Stimulated activated memory B cell treated with anti-CD40 and anti-IgM and Interleukin-4, amounts not matched to agents 10 μg/mL and 1 μg/mL and 100 μg/mL, for 72 hours (primary cell): ENCODE data around the gene STX1B.
"Not testable (repeated sequence)": the region's sequence is repeated elsewhere in the genome, so short reads cannot be mapped to it uniquely, and the experiment has no call there.

Experiments
- ATAC-seq: fragments of 150-1000 bp; cut with Tn5 transposase; 2 replicates; pipeline ENCODE4 v1.10.0; 2021
- H3K27ac Mint-ChIP-seq: one replicate; pipeline ENCODE4 v1.8.0; 2022; ENCODE audit warnings: mild to moderate bottlenecking, mixed read lengths
- H3K27me3 Mint-ChIP-seq: one replicate; pipeline ENCODE4 v1.8.0; 2022; ENCODE audit warnings: mixed read lengths
- H3K36me3 Mint-ChIP-seq: one replicate; pipeline ENCODE4 v1.8.0; 2022; ENCODE audit warnings: mixed read lengths
- H3K4me1 Mint-ChIP-seq: one replicate; pipeline ENCODE4 v1.8.0; 2022; ENCODE audit warnings: mixed read lengths
- H3K4me3 Mint-ChIP-seq: one replicate; pipeline ENCODE4 v1.8.0; 2022; ENCODE audit warnings: mild to moderate bottlenecking, moderate library complexity, mixed read lengths
- H3K9me3 Mint-ChIP-seq: one replicate; pipeline ENCODE4 v1.8.0; 2022; ENCODE audit warnings: mixed read lengths

Gene STX1B

DNA sequence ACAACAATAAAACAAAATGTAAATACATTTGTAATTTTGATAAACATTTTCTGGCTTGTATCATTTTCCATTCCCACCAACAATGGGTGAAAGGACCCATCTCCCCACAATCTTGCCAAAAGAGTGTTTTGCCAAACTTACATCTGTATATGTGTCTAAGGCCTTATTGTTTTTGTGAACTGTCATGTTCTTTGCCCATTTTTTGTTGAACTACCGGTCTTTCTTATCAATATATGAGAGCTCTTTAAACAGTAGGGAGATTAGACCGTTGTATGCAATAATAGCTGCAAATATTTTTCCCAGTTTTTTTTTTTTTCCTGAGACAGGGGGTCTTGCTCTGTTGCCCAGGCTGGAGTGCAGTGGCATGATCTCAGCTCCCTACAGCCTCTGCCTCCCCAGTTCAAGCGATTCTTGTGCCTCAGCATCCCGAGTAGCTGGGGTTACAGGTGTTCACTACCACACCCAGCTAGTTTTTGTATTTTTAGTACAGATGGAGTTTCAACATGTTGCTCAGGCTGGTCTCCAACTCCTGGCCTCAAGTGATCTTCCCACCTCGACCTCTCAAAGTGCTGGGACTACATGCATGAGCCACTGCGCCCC lies 13.3 kb upstream of the STX1B start:
- no peaks in the 10 kb centered on the region for H3K27me3 Mint-ChIP-seq
- no peak overlapping the region for H3K4me3 Mint-ChIP-seq
- H3K36me3 Mint-ChIP-seq: no peaks in the 10 kb centered on the region
- H3K4me1 Mint-ChIP-seq: no peaks in the 10 kb centered on the region
- H3K9me3 Mint-ChIP-seq: no peaks in the 10 kb centered on the region
- no peak for ATAC-seq
- H3K27ac Mint-ChIP-seq: no peak overlapping the region

DNA sequence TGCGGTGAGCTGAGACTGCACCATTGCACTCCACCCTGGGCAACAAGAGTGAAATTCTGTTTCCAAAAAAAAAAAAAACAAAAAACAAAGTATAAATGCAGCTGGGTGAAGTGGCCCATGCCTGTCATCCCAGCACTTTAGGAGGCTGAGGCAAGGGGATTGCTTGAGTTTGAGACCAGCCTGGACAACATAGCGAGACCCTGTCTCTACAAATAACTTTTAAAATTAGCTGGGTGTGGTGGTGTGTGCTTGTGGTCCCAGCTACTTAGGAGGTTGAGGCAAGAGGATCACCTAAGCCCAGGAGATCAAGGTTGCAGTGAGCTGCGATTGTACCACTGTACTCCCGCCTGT lies 12.8 kb upstream of the STX1B start:
- Mint-ChIP-seq H3K36me3 (no peaks in the 10 kb centered on the region), H3K4me3 (no peak overlapping the region), H3K4me1 (no peaks in the 10 kb centered on the region), H3K27me3 (no peaks in the 10 kb centered on the region), H3K27ac (no peak overlapping the region), H3K9me3 (no peaks in the 10 kb centered on the region)
- ATAC-seq: no peak

DNA sequence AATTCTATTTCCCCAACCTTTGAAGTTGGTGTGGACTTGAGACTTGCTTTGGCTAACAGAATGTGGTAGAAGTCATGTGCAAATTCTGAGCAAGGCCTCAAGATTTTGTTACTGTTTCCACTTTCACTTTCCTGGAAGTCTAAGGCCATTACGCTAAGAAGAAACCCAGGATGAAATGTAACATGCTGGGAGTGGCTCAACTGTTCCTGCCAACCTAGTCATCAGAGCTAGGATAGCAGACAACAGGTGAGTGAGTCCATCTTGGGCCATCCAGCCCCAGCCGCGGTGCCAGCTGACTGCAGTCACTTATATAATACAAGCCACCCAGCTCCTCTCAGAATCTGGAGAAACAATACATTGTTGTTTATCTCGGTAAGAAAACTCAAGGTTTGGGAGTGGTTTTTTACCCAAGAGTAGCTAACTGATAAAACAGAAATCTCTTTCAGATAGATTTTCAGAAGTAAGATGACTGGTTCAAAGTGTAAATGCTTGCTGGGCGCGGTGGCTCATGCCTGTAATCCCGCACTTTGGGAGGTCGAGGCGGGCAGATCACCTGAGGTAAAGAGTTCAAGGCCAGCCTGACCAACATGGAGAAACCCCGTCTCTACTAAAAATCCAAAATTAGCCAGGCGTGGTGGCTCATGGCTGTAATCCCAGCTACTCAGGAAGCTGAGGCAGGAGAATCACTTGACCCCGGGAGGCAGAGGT lies 12.3 kb upstream of the STX1B start:
- Mint-ChIP-seq H3K4me3 (no peak overlapping the region), H3K27me3 (no peaks in the 10 kb centered on the region), H3K9me3 (no peaks in the 10 kb centered on the region), H3K27ac (no peak overlapping the region), H3K36me3 (no peaks in the 10 kb centered on the region), H3K4me1 (no peaks in the 10 kb centered on the region)
- no peak for ATAC-seq

DNA sequence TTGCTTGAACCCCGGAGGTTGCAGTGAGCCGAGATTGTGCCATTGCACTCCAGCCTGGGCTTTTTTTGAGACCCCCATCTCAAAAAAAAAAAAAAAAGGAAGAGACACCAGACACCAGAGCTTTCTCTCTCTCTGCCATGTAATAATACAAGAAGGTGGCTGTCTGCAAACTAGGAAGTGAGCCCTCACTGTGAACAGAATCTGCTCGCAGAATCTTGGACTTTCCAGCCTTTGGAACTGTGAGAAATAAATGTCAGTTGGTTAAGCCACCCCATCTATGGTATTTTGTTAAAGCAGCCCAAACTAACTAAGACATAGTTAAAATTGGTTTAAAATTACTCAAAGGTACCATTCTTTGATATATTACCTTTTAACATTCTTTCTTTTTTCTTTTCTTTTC lies 10.1 kb upstream of the STX1B start:
- Mint-ChIP-seq H3K36me3 (no peaks in the 10 kb centered on the region), H3K4me1 (no peaks in the 10 kb centered on the region)
- no peak for ATAC-seq

DNA sequence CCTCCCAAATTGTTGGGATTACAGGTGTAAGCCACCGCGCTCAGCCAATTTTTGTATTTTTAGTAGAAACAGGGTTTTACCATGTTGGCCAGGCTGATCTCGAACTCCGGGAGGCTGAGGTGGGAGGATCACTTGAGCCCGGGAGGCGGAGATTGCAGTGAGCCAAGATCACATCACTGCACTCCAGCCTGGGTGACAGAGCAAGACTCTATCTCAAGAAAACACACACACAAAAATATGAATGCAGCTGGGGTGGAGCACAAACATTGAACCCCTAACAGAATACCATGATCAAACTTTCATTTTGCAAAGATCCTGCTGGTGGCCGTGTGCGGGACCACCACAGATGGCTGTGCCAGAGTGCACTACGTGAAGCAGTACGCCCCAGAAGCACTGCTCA lies 7.3 kb upstream of the STX1B start:
- H3K4me1 Mint-ChIP-seq, H3K9me3 Mint-ChIP-seq, H3K27ac Mint-ChIP-seq, ATAC-seq, H3K4me3 Mint-ChIP-seq, H3K36me3 Mint-ChIP-seq: not testable (repeated sequence)
- peaks cover 21% of the 10 kb centered on the region for H3K27me3 Mint-ChIP-seq

More for the DNA sequence above, 10.1 kb upstream of the STX1B start:
- Mint-ChIP-seq H3K4me3 (no peak overlapping the region), H3K27me3 (peaks cover 7% of the 10 kb centered on the region), H3K9me3 (no peaks in the 10 kb centered on the region), H3K27ac (no peak overlapping the region)

DNA sequence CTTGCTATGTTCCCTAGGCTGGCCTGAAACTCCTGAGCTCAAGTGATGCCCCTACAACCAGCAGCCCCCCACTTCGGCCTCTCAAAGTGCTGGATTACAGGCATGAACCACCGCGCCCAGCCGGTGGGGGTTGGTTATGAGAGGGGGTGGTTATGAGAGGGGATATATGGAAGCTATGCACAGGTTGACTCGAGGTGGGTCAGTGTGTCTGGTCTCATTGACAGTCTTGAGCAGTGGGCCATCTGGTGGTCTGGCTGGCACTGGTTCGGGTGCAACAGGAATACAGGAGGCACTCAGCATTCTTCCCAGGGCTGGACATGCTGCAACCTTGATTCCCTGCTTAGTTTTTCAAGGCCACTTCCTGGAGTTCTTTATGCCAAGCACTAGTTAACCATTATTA lies 5.6 kb upstream of the STX1B start:
- peaks cover 16% of the 10 kb centered on the region for H3K4me1 Mint-ChIP-seq
- peaks cover 39% of the 10 kb centered on the region for H3K27me3 Mint-ChIP-seq
- H3K4me3 Mint-ChIP-seq: no peak overlapping the region
- no peaks in the 10 kb centered on the region for H3K9me3 Mint-ChIP-seq
- H3K27ac Mint-ChIP-seq: no peak overlapping the region
- H3K36me3 Mint-ChIP-seq: no peaks in the 10 kb centered on the region
- ATAC-seq: no peak

DNA sequence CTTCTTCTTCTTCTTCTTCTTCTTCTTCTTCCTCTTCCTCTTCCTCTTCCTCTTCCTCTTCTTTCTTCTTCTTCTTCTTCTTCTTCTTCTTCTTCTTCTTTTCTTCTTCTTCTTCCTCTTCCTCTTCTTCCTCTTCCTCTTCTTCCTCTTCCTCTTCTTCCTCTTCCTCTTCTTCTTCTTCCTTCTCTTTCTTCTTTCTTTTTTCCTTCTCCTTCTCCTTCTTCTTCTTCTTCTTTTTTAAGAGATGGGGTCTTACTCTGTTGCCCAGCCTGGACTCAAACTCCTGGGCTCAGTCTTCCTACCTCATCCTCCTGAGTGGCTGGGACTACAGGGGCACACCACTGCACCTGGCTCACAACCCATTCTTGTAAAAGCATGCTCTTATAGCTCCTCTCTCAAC lies 2.9 kb upstream of the STX1B start:
- Mint-ChIP-seq H3K27me3 (peaks cover 61% of the 10 kb centered on the region), H3K4me1 (peaks cover 16% of the 10 kb centered on the region), H3K27ac (peak overlapping the region; percentile 5)
- not testable (repeated sequence) for H3K36me3 Mint-ChIP-seq, H3K9me3 Mint-ChIP-seq, ATAC-seq, H3K4me3 Mint-ChIP-seq

DNA sequence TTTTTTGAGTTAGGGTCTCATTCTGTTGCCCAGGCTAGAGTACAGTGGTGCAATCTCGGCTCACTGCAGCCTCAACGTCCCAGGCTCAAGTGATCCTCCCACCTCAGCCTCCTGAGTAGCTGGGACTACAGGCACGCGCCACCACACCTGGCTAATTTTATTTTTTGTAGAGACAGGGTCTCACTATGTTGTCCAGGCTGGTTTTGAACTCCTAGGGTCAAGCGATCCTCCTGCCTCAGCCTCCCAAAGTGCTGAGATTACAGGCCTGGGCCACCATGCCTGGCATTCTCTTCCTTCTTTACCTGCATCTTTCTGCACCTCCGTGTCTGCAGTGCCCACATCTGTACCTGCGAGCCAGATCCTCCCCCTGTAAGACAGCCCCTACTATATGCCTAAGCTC lies 1.4 kb upstream of the STX1B start:
- ATAC-seq: not testable (repeated sequence)
- H3K27me3 Mint-ChIP-seq: peaks cover 73% of the 10 kb centered on the region

DNA sequence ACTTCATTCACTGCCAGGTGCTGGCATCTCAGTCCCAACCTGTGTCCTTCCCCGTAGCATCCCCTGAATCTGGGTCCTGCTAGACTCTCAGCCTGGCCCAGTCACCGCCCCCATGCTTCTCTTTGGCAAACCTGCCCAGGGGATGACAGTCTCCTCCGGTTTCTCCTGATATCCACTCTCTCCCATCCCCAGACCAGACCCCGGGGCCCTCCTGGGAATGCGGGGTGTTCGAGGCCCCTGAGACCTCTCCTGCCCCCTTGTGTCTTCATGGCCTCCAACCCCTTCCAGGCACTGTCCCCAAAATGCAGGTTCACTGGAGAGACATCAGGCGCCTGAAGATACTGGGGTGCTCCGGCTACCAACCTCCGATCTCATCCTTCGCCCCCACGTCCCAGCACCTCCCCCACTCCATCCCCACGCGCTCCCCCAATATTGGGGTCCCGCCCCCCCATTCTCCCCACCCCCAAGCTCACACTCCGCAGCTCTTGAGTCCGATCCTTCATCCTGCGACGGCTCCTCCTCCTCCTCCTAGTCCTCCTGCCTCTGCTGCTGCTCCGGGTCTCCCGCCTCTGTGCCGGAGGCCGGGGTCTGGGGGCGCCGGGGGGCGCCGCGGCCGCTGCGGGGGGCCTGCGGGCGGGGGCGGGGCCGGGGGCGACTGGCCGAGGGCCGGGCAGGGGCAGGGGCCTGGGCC lies 399 bp downstream of the STX1B start:
- peak; percentile 16 for ATAC-seq
- H3K36me3 Mint-ChIP-seq: no peaks in the 10 kb centered on the region
- H3K9me3 Mint-ChIP-seq: no peaks in the 10 kb centered on the region
- H3K27ac Mint-ChIP-seq: no peak overlapping the region
- H3K4me1 Mint-ChIP-seq: peaks cover 16% of the 10 kb centered on the region
- no peak overlapping the region for H3K4me3 Mint-ChIP-seq
- peaks cover 78% of the 10 kb centered on the region for H3K27me3 Mint-ChIP-seq

More for the DNA sequence above, 1.4 kb upstream of the STX1B start:
- H3K4me1 Mint-ChIP-seq: peaks cover 16% of the 10 kb centered on the region
- H3K27ac Mint-ChIP-seq, H3K4me3 Mint-ChIP-seq, H3K36me3 Mint-ChIP-seq, H3K9me3 Mint-ChIP-seq: not testable (repeated sequence)

DNA sequence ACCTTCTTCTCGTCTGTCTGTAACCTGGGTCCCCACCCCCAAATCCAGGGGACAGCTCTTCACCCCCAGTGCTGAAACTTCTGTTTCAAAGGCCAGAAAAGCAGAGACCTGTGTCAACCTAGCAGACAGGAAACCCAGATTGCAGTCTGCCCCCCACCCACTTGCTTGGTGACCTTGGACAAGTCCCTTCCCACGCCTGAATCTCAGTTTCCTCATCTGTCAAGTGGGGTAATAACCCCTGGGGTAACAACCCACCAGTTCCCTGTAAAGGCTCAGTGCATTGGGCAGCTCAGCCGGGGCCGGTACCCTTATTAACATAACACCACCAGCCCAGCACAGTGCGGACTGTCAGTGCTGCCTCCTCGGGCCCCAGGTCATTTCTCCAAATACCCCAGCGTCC lies 1.3 kb downstream of the STX1B start:
- Mint-ChIP-seq H3K9me3 (no peaks in the 10 kb centered on the region), H3K4me3 (no peak overlapping the region), H3K4me1 (peaks cover 16% of the 10 kb centered on the region), H3K36me3 (no peaks in the 10 kb centered on the region), H3K27me3 (peaks cover 78% of the 10 kb centered on the region), H3K27ac (no peak overlapping the region)
- no peak for ATAC-seq

DNA sequence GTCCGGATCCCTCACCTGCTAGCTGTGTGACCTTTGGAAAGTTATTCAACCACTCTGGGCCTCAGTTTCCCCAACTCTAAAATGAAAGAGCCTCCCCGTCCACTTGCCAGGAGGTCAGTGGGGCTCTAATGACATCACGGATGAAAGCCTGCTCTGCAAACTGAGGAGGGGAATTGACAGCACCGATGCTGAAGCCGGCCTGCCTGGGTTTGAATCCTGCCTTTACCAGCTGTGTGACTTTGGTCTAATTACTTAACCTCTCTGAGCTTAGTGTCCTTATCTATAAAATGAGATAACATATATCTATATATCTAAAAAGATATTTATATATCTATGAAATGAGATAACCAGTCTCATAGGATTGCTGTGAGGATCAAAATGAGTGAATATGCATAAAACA lies 1.9 kb downstream of the STX1B start:
- H3K27ac Mint-ChIP-seq: no peak overlapping the region
- H3K27me3 Mint-ChIP-seq: peaks cover 74% of the 10 kb centered on the region
- H3K9me3 Mint-ChIP-seq: no peaks in the 10 kb centered on the region
- no peaks in the 10 kb centered on the region for H3K36me3 Mint-ChIP-seq
- H3K4me3 Mint-ChIP-seq: no peak overlapping the region
- peaks cover 13% of the 10 kb centered on the region for H3K4me1 Mint-ChIP-seq
- ATAC-seq: no peak

DNA sequence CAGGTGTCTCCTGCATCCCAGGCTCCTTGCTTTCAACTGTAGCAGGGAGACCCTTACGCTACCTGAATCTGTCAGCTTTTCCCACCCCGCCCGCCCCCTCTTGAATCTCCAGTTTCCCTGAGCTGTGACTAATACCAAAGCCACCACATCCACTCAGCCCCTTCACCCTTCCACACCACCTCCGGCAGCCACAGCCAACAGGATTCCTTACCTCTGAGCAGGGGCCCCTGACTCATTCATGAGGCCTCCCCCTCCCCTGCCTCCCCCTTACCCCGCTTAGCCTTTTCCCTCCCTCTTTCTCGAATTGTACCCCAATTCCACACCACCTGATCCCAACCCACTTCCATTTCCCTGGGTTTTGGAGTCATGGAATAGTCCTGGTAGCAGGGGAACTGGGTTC lies 2.3 kb downstream of the STX1B start:
- no peaks in the 10 kb centered on the region for H3K36me3 Mint-ChIP-seq
- H3K4me1 Mint-ChIP-seq: peaks cover 9% of the 10 kb centered on the region
- no peak overlapping the region for H3K4me3 Mint-ChIP-seq
- H3K9me3 Mint-ChIP-seq: no peaks in the 10 kb centered on the region
- no peak for ATAC-seq
- no peak overlapping the region for H3K27ac Mint-ChIP-seq
- H3K27me3 Mint-ChIP-seq: peaks cover 70% of the 10 kb centered on the region

DNA sequence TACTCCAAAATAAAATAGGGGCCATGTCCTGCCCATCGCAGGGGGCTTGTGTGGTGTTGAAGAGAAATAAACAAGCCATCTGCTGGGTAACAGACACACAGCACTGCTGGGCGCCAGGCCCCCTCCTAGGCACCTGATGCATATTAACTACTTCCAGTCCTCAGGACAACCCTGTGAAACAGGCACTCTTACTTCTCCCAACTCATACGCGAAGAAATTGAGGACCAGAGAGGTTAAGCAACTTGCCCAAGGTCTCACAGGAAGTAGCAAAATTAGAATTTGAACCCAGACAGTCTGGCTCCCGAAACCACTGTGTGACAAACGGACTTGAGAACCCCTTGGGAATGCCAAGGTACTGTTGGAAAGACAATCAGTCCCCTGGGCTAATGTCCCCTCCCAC lies 2.8 kb downstream of the STX1B start:
- H3K4me3 Mint-ChIP-seq: no peak overlapping the region
- H3K9me3 Mint-ChIP-seq: no peaks in the 10 kb centered on the region
- no peak overlapping the region for H3K27ac Mint-ChIP-seq
- peaks cover 66% of the 10 kb centered on the region for H3K27me3 Mint-ChIP-seq
- H3K36me3 Mint-ChIP-seq: no peaks in the 10 kb centered on the region
- H3K4me1 Mint-ChIP-seq: peaks cover 7% of the 10 kb centered on the region
- no peak for ATAC-seq

DNA sequence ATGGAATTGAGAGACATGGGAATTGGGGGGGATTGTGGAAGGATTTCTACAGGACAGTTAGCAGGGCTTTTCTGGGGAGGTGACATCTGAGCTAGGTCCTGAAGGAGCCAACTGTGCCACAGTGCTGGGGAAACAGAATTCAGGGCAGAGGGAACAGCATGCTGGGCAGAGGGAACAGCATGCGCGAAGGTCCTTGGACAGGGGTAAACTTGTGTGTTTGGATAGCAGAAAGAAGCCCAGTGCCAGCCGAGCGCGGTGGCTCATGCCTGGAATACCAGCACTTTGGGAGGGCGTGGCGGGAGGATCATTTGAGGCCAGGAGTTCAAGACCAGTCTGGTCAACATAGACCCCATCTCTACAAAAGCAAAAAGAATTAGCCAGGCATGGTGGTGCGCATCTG lies 3.8 kb downstream of the STX1B start:
- no peak overlapping the region for H3K4me3 Mint-ChIP-seq

DNA sequence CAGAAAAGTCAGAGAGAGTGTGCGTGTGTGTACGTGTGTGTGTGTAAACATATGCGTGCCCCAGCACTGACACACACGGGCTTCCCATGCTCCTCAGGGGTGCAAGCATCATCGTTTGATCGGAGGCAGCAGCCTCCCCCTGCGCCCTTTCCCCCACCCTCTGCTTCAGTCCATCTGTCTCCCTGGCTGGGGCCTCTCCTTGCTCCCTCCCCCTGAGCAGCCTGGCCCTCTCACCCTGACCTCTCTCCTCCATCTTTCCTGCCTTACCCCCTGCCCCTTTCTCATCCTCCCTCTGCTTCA lies 4.4 kb downstream of the STX1B start:
- no peak for ATAC-seq
- H3K4me3 Mint-ChIP-seq: no peak overlapping the region
- peaks cover under 1% of the 10 kb centered on the region for H3K4me1 Mint-ChIP-seq
- H3K36me3 Mint-ChIP-seq: no peaks in the 10 kb centered on the region
- H3K9me3 Mint-ChIP-seq: no peaks in the 10 kb centered on the region
- H3K27ac Mint-ChIP-seq: no peak overlapping the region
- H3K27me3 Mint-ChIP-seq: peaks cover 49% of the 10 kb centered on the region

More for the DNA sequence above, 3.8 kb downstream of the STX1B start:
- no peak for ATAC-seq
- peaks cover 55% of the 10 kb centered on the region for H3K27me3 Mint-ChIP-seq
- no peaks in the 10 kb centered on the region for H3K36me3 Mint-ChIP-seq
- H3K4me1 Mint-ChIP-seq: peaks cover 6% of the 10 kb centered on the region
- H3K9me3 Mint-ChIP-seq: no peaks in the 10 kb centered on the region
- H3K27ac Mint-ChIP-seq: no peak overlapping the region
